Measurements from ENCODE around the gene AIG1.

AIG1 gene

GRCh38 chr6:143193571-143194094 lies 132.9 kb downstream of the AIG1 start:
- DNase-seq (ENCODE audit: low read depth in 2 of 3, low spot score in 1 of 3) = no peak

- DNase-seq (ENCODE audit: low read depth in 2 of 3, low spot score in 1 of 3) = no peak
These were observed 133.5 kb downstream of the AIG1 start for GRCh38 chr6:143194095-143194589.

GRCh38 chr6:143195349-143195845 lies 134.7 kb downstream of the AIG1 start:
- DNase-seq (ENCODE audit: low read depth in 2 of 3, low spot score in 1 of 3) = no peak

- DNase-seq (ENCODE audit: low read depth in 2 of 3, low spot score in 1 of 3) = no peak
These were observed 136.0 kb downstream of the AIG1 start for GRCh38 chr6:143196525-143197225.

- no peak for DNase-seq (ENCODE audit: low read depth in 2 of 3, low spot score in 1 of 3)
These were observed 136.7 kb downstream of the AIG1 start for GRCh38 chr6:143197377-143197776.

- DNase-seq (ENCODE audit: low read depth in 2 of 3, low spot score in 1 of 3) = no peak
These were observed 137.6 kb downstream of the AIG1 start for GRCh38 chr6:143198312-143198711.

- DNase-seq (ENCODE audit: low read depth in 2 of 3, low spot score in 1 of 3) = no peak
These were observed 138.6 kb downstream of the AIG1 start for GRCh38 chr6:143199291-143199690.

GRCh38 chr6:143200167-143200770 lies 139.6 kb downstream of the AIG1 start:
- DNase-seq (ENCODE audit: low read depth in 2 of 3, low spot score in 1 of 3) = no peak

GRCh38 chr6:143204045-143204444 lies 143.4 kb downstream of the AIG1 start:
- no peak for DNase-seq (ENCODE audit: low read depth in 2 of 3, low spot score in 1 of 3)

- no peak for DNase-seq (ENCODE audit: low read depth in 2 of 3, low spot score in 1 of 3)
These were observed 144.4 kb downstream of the AIG1 start for GRCh38 chr6:143205131-143205535.

GRCh38 chr6:143205585-143205984 lies 144.9 kb downstream of the AIG1 start:
- no peak for DNase-seq (ENCODE audit: low read depth in 2 of 3, low spot score in 1 of 3)

GRCh38 chr6:143205991-143206390 lies 145.3 kb downstream of the AIG1 start:
- no peak for DNase-seq (ENCODE audit: low read depth in 2 of 3, low spot score in 1 of 3)

GRCh38 chr6:143206550-143206949 lies 145.9 kb downstream of the AIG1 start:
- no peak for DNase-seq (ENCODE audit: low read depth in 2 of 3, low spot score in 1 of 3)

- no peak for DNase-seq (ENCODE audit: low read depth in 2 of 3, low spot score in 1 of 3)
These were observed 149.7 kb downstream of the AIG1 start for GRCh38 chr6:143210420-143210819.

- no peak for DNase-seq (ENCODE audit: low read depth in 2 of 3, low spot score in 1 of 3)
These were observed 153.2 kb downstream of the AIG1 start for GRCh38 chr6:143213859-143214376.

GRCh38 chr6:143215363-143215762 lies 154.7 kb downstream of the AIG1 start:
- no peak for DNase-seq (ENCODE audit: low read depth in 2 of 3, low spot score in 1 of 3)

- DNase-seq (ENCODE audit: low read depth in 2 of 3, low spot score in 1 of 3) = no peak
These were observed 155.1 kb downstream of the AIG1 start for GRCh38 chr6:143215771-143216170.

- no peak for DNase-seq (ENCODE audit: low read depth in 2 of 3, low spot score in 1 of 3)
These were observed 157.5 kb downstream of the AIG1 start for GRCh38 chr6:143218233-143218632.

GRCh38 chr6:143221698-143222097 lies 161.0 kb downstream of the AIG1 start:
- DNase-seq (ENCODE audit: low read depth in 2 of 3, low spot score in 1 of 3) = no peak

- no peak for DNase-seq (ENCODE audit: low read depth in 2 of 3, low spot score in 1 of 3)
These were observed 161.6 kb downstream of the AIG1 start for GRCh38 chr6:143222310-143222709.

- DNase-seq (ENCODE audit: low read depth in 2 of 3, low spot score in 1 of 3) = no peak
These were observed 162.1 kb downstream of the AIG1 start for GRCh38 chr6:143222801-143223231.

GRCh38 chr6:143223895-143224294 lies 163.2 kb downstream of the AIG1 start:
- DNase-seq (ENCODE audit: low read depth in 2 of 3, low spot score in 1 of 3) = no peak
